HepG2 (cell line): ENCODE data around the gene MRPL14. TPM values are rescaled to one million over a fixed set of nuclear protein-coding genes. Genes with fewer than 3 reads are reported as not detected.

Source experiments
- ATAC-seq: fragments of 200-7000 bp; cut with Tn5 transposase; 3 replicates; pipeline ENCODE4 v1.9.1; 2020; ENCODE audit warnings: mild to moderate bottlenecking, moderate library complexity
- BruUV-seq: library from RNA; stranded (reverse); fragments of 400-500 nt; replicated peaks from 2 replicates; lab custom pipeline; 2021; lab: Mats Ljungman, UMichigan
- CTCF ChIA-PET: fragments of 300-600 bp; formaldehyde crosslinking; extraction: SDS; loops from one replicate; lab custom pipeline; 2021; ENCODE audit warnings: low total read pairs, inconsistent platforms, low intra/inter-chr PET ratio; lab: Yijun Ruan, JAX
- POLR2A ChIA-PET: fragments of 350-600 bp; sonication (Branson Sonifier 250); formaldehyde crosslinking; loops from one replicate; lab custom pipeline; 2020; ENCODE audit warnings: antibody characterized with exemption, inconsistent platforms; lab: Yijun Ruan, JAX
- DNase-seq: peaks from one replicate; pipeline ENCODE4 v3.0.0-alpha.2; 2015; ENCODE audit warnings: low spot score
- FAIRE-seq: peaks from 3 replicates; lab custom pipeline; 2011; peaks lifted over from hg19 to GRCh38; lab: Jason Lieb, UNC
- H2AFZ ChIP-seq: one replicate; pipeline ENCODE4 v1.6.1; 2011; ENCODE audit warnings: low read length, inconsistent platforms
- H3K27ac ChIP-seq: fragments of 300-600 bp; 3 replicates; pipeline ENCODE4 v1.8.0; 2011; ENCODE audit warnings: mixed run types, mild to moderate bottlenecking, mixed read lengths, low read length, inconsistent platforms; ENCODE audit not compliant: insufficient read depth; ENCODE audit errors: extremely low read length
- H3K27me3 ChIP-seq, 2 experiments: fragments of 200-600 bp in 1 of 2; 2 replicates in 1 of 2; 3 replicates in 1 of 2; pipeline versions ENCODE4 v1.6.0 to v1.8.0; 2011; ENCODE audit warnings: low read length in 2 of 2, mild to moderate bottlenecking in 2 of 2, moderate library complexity in 2 of 2, inconsistent platforms in 1 of 2; ENCODE audit not compliant: insufficient read depth in 2 of 2, control insufficient read depth in 1 of 2
- H3K36me3 ChIP-seq, 2 experiments: fragments of 200-600 bp in 1 of 2; replicated peaks in 1 of 2; 2 replicates in 1 of 2; 3 replicates in 1 of 2; pipeline versions ENCODE4 v1.5.1 to v1.8.0; 2011; ENCODE audit warnings: low read length in 2 of 2, inconsistent platforms in 1 of 2; ENCODE audit not compliant: insufficient read depth in 2 of 2, control insufficient read depth in 1 of 2
- H3K4me1 ChIP-seq: 2 replicates; pipeline ENCODE4 v1.5.1; 2012; ENCODE audit warnings: low read length, inconsistent platforms; ENCODE audit not compliant: insufficient read depth
- H3K4me2 ChIP-seq: 2 replicates; pipeline ENCODE4 v1.6.0; 2011; ENCODE audit warnings: low read depth, low read length, inconsistent platforms
- H3K4me3 ChIP-seq, 3 experiments: fragments of 200-600 bp in 1 of 3; sonication (generic), shearing (Covaris generic) in 1 of 3; replicated peaks in 1 of 3; 2 replicates each; pipeline ENCODE4 v1.5.1; 2011 to 2016; ENCODE audit warnings: low read length in 3 of 3, inconsistent platforms in 2 of 3, low read depth in 2 of 3, mild to moderate bottlenecking in 2 of 3, control low read depth in 1 of 3, mixed read lengths in 1 of 3; ENCODE audit not compliant: insufficient read depth in 1 of 3
- H3K79me2 ChIP-seq: one replicate; pipeline ENCODE4 v1.6.1; 2011; ENCODE audit warnings: low read length, inconsistent platforms; ENCODE audit not compliant: insufficient read depth
- H3K9ac ChIP-seq: 2 replicates; pipeline ENCODE4 v1.6.0; 2011; ENCODE audit warnings: mild to moderate bottlenecking, low read depth, low read length, inconsistent platforms; ENCODE audit not compliant: insufficient read depth
- H3K9me3 ChIP-seq: 2 replicates; pipeline ENCODE4 v1.5.1; 2012; ENCODE audit warnings: mild to moderate bottlenecking, low read length
- H4K20me1 ChIP-seq: 2 replicates; pipeline ENCODE4 v1.6.0; 2011; ENCODE audit warnings: inconsistent platforms, mild to moderate bottlenecking, low read length, moderate library complexity; ENCODE audit not compliant: insufficient read depth
- KLF11 ChIP-seq: IDR thresholded peaks from 2 replicates; pipeline ENCODE4 v1.6.1; 2016; ENCODE audit warnings: missing compliant biosample characterization
- NPAS2 ChIP-seq: sonication (generic); formaldehyde crosslinking; IDR thresholded peaks from 2 replicates; pipeline ENCODE4 v1.8.0; 2022; ENCODE audit warnings: mild to moderate bottlenecking, missing genetic modification reagents, borderline replicate concordance
- NR2F6 ChIP-seq, 2 experiments: IDR thresholded peaks; 2 replicates each; pipeline ENCODE4 v1.6.1; 2016; ENCODE audit warnings: antibody characterized with exemption in 1 of 2, mild to moderate bottlenecking in 1 of 2
- ONECUT2 ChIP-seq: sonication (generic); formaldehyde crosslinking; IDR thresholded peaks from 2 replicates; pipeline ENCODE4 v1.4.0; 2020; ENCODE audit warnings: missing genetic modification reagents
- RBM39 ChIP-seq: fragments of 200-400 bp; formaldehyde crosslinking; IDR thresholded peaks from one replicate; pipeline ENCODE4 v1.6.1; 2018; ENCODE audit warnings: antibody characterized with exemption, mild to moderate bottlenecking, low read depth, low read length; ENCODE audit not compliant: poor library complexity, severe bottlenecking
- TBP ChIP-seq: sonication (generic); formaldehyde crosslinking; IDR thresholded peaks from 2 replicates; pipeline ENCODE4 v1.5.0; 2020; ENCODE audit warnings: missing genetic modification reagents
- ZBTB8A ChIP-seq: sonication (generic); formaldehyde crosslinking; IDR thresholded peaks from 2 replicates; pipeline ENCODE4 v1.4.0; 2020; ENCODE audit warnings: mild to moderate bottlenecking, low read depth, missing genetic modification reagents, borderline replicate concordance
- ZNF20 ChIP-seq: sonication (generic); formaldehyde crosslinking; IDR thresholded peaks from 2 replicates; pipeline ENCODE4 v1.4.0; 2020; ENCODE audit warnings: mild to moderate bottlenecking, moderate library complexity, missing genetic modification reagents
- ZNF331 ChIP-seq: sonication (generic); formaldehyde crosslinking; IDR thresholded peaks from 2 replicates; pipeline ENCODE4 v1.4.0; 2020; ENCODE audit warnings: missing genetic modification reagents
- ZNF546 ChIP-seq: sonication (generic); formaldehyde crosslinking; conservative IDR thresholded peaks from 2 replicates; pipeline ENCODE4 v1.8.1; 2023; ENCODE audit warnings: mild to moderate bottlenecking, missing genetic modification reagents
- ZNF776 ChIP-seq: sonication (generic); formaldehyde crosslinking; IDR thresholded peaks from 2 replicates; pipeline ENCODE4 v1.4.0; 2020; ENCODE audit warnings: mild to moderate bottlenecking, missing genetic modification reagents
- WGBS: methylation state at CpG from one replicate; pipeline ENCODE4 v1.1.6; 2017; ENCODE audit warnings: low lambda C conversion rate; 5-methylcytosine and 5-hydroxymethylcytosine counted together
- in situ Hi-C: cut with HindIII; loops from 2 replicates; pipeline ENCODE4 v1.10.0; 2017; ENCODE audit warnings: low pct_unique_long_range_greater_than_20kb; ENCODE audit not compliant: extremely low pct_ligation_motif_present
- intact Hi-C: fragments of 100-400 bp; cut with micrococcal nuclease; formaldehyde crosslinking; loops from one replicate; pipeline ENCODE4 v1.10.0; 2022; ENCODE audit not compliant: unreplicated experiment
- polyA plus RNA-seq, 8 experiments: library from polyadenylated mRNA; depleted of rRNA in 3 of 8; stranded (reverse) in 7 of 8; unstranded in 1 of 8; fragments of >200 nt; fragmentation: Illumina TruSeq in 4 of 8; extraction: Trizol in 4 of 8; gene quantifications; 2 replicates each; pipeline versions ENCODE4 v1.2.1 to v1.2.3, GENCODE V29; 2011 to 2016; ENCODE audit warnings: low read depth in 4 of 8, missing spikeins in 1 of 8, mixed read lengths in 1 of 8; ENCODE audit not compliant: insufficient read depth in 1 of 8
- total RNA-seq, 5 experiments: library from RNA; depleted of rRNA; stranded (reverse); fragments of >200 nt; fragmentation: Illumina TruSeq; extraction: Trizol; gene quantifications; 2 replicates each; pipeline ENCODE4 v1.2.3, GENCODE V29; 2016; ENCODE audit warnings: low read depth in 1 of 5
- TF ChIP-seq, protein P1 (sequence below): sonication (generic); formaldehyde crosslinking; IDR thresholded peaks from 2 replicates; pipeline ENCODE4 v1.4.0; 2020; ENCODE audit warnings: missing genetic modification reagents
- TF ChIP-seq, protein P2 (sequence below): IDR thresholded peaks from 2 replicates; pipeline ENCODE4 v1.6.1; 2016; ENCODE audit warnings: missing compliant biosample characterization, missing genetic modification reagents, borderline replicate concordance
- TF ChIP-seq, protein P3 (sequence below): sonication (generic); formaldehyde crosslinking; IDR thresholded peaks from 2 replicates; pipeline ENCODE4 v1.8.0; 2022; ENCODE audit warnings: mild to moderate bottlenecking, missing genetic modification reagents, borderline replicate concordance

Gene MRPL14
- total and polyA plus RNA-seq, 2 of the 13 experiments (the other 11 are each of a cell fraction or from before 2014, with no cell fraction given): 157 to 178 TPM

DNA sequence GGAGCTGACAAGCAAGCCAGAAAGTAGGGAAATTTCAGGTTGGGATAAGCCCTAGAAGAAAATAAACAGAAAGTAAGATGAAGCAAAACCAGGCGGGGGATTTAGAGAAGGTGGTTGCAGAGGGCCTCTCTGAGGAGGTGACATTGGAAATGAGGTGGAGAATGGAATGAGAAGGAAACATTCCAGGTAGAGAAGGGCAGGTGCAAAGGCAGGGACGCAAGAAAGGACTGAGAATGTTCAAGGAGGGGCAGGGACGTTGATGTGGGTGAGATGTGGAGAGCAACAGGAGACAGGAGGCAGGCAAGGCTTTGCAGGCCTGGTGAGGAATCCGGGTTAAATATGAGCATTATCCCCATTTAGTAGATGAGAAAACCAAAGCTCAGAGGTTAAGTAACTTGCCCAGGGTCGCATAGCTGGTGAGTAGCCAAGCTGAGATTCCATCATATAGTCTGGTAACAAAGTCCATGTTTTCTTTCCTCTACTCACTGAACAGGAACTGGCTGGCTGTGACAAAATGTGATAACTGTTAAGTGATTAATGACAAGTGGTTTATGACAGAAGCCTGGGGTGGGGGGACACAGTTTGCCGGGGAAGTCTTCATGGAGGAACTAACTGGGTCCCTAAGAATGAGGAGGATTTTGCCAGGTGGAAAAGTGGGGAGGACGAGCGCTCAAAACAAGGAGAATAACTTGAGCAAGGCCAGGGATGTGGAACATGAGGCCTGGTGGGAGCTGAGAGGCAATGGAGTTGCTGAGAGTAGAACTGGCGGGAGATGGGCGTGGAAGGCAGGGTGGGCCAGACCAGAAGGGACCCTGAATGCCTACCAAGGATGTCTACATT, 32.6 kb downstream of the MRPL14 start:
- POLR2A ChIA-PET: interaction anchor here (0.9 to 4.1 kb wide), 14 partner anchors 10 to 320 kb away, joined by 3 to 20 read pairs (median 4); partner anchors contain the start of gene HSP90AB1
- WGBS: 24% methylated on average over 10 of the region's 10 CpGs
- TF ChIP-seq, protein P1, sequence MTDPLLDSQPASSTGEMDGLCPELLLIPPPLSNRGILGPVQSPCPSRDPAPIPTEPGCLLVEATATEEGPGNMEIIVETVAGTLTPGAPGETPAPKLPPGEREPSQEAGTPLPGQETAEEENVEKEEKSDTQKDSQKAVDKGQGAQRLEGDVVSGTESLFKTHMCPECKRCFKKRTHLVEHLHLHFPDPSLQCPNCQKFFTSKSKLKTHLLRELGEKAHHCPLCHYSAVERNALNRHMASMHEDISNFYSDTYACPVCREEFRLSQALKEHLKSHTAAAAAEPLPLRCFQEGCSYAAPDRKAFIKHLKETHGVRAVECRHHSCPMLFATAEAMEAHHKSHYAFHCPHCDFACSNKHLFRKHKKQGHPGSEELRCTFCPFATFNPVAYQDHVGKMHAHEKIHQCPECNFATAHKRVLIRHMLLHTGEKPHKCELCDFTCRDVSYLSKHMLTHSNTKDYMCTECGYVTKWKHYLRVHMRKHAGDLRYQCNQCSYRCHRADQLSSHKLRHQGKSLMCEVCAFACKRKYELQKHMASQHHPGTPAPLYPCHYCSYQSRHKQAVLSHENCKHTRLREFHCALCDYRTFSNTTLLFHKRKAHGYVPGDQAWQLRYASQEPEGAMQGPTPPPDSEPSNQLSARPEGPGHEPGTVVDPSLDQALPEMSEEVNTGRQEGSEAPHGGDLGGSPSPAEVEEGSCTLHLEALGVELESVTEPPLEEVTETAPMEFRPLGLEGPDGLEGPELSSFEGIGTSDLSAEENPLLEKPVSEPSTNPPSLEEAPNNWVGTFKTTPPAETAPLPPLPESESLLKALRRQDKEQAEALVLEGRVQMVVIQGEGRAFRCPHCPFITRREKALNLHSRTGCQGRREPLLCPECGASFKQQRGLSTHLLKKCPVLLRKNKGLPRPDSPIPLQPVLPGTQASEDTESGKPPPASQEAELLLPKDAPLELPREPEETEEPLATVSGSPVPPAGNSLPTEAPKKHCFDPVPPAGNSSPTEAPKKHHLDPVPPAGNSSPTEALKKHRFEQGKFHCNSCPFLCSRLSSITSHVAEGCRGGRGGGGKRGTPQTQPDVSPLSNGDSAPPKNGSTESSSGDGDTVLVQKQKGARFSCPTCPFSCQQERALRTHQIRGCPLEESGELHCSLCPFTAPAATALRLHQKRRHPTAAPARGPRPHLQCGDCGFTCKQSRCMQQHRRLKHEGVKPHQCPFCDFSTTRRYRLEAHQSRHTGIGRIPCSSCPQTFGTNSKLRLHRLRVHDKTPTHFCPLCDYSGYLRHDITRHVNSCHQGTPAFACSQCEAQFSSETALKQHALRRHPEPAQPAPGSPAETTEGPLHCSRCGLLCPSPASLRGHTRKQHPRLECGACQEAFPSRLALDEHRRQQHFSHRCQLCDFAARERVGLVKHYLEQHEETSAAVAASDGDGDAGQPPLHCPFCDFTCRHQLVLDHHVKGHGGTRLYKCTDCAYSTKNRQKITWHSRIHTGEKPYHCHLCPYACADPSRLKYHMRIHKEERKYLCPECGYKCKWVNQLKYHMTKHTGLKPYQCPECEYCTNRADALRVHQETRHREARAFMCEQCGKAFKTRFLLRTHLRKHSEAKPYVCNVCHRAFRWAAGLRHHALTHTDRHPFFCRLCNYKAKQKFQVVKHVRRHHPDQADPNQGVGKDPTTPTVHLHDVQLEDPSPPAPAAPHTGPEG (CRISPR knock-in tag): no peak
- TF ChIP-seq RBM39: no peak
- peak; percentile 95 for TF ChIP-seq NR2F6 (IDR thresholded peaks at IDR 0.05)
- TF ChIP-seq NR2F6 (CRISPR knock-in tag; IDR thresholded peaks at IDR 0.05): peak; percentile 98
- TF ChIP-seq ZBTB8A (CRISPR knock-in tag): no peak
- TF ChIP-seq TBP (CRISPR knock-in tag): no peak
- TF ChIP-seq ZNF776: no peak
- TF ChIP-seq, protein P2, sequence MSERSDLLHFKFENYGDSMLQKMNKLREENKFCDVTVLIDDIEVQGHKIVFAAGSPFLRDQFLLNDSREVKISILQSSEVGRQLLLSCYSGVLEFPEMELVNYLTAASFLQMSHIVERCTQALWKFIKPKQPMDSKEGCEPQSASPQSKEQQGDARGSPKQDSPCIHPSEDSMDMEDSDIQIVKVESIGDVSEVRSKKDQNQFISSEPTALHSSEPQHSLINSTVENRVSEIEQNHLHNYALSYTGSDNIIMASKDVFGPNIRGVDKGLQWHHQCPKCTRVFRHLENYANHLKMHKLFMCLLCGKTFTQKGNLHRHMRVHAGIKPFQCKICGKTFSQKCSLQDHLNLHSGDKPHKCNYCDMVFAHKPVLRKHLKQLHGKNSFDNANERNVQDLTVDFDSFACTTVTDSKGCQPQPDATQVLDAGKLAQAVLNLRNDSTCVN (CRISPR knock-in tag): no peak
- TF ChIP-seq NPAS2 (CRISPR knock-in tag): no peak
- peak; percentile 82; the same call in 1 of the 2 replicates for TF ChIP-seq ZNF331 (CRISPR knock-in tag)
- TF ChIP-seq ZNF546 (CRISPR knock-in tag): peak; percentile 81; the same call in 1 of the 2 replicates
- TF ChIP-seq, protein P3, sequence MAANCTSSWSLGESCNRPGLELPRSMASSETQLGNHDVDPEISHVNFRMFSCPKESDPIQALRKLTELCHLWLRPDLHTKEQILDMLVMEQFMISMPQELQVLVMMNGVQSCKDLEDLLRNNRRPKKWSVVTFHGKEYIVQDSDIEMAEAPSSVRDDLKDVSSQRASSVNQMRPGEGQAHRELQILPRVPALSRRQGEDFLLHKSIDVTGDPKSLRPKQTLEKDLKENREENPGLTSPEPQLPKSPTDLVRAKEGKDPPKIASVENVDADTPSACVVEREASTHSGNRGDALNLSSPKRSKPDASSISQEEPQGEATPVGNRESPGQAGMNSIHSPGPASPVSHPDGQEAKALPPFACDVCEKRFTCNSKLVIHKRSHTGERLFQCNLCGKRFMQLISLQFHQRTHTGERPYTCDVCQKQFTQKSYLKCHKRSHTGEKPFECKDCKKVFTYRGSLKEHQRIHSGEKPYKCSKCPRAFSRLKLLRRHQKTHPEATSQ: peak; percentile 34
- no peak for TF ChIP-seq ZNF20 (CRISPR knock-in tag)
- peak; percentile 63 for TF ChIP-seq KLF11
- TF ChIP-seq ONECUT2 (CRISPR knock-in tag): no peak; the same call in 1 of the 2 replicates

More for the DNA sequence above, 32.6 kb downstream of the MRPL14 start:
- BruUV-seq: no TSS peak
- Histone ChIP-seq H3K4me1 (peaks cover 92% of the 10 kb centered on the region), H3K4me3 (peak overlapping the region in 1 of 3 experiments; percentile 32; a peak in 2 of 6 replicates), H4K20me1 (no peaks in the 10 kb centered on the region), H3K36me3 (no peaks in the 10 kb centered on the region; a peak in 1 of 5 replicates), H3K27me3 (no peaks in the 10 kb centered on the region), H3K9ac (peak overlapping the region; percentile 40), H3K4me2 (peak overlapping the region; percentile 66), H3K79me2 (no peaks in the 10 kb centered on the region), H3K9me3 (no peaks in the 10 kb centered on the region), H3K27ac (peak overlapping the region; percentile 71), H2AFZ (no peak overlapping the region)
- FAIRE-seq: peak; percentile 83
- CTCF ChIA-PET: interaction anchor here (0.8 to 3.2 kb wide), 2 partner anchors 57 to 141 kb away, joined by 3 to 36 read pairs; no protein-coding TSS in a partner anchor
- intact Hi-C loops: loop anchor here (5.0 to 10.0 kb wide), 3 partner anchors 38 to 240 kb away; no protein-coding TSS in a partner anchor
- ATAC-seq: peak; percentile 60
- peak; percentile 93 for DNase-seq
- in situ Hi-C loops: no loop called here
